LNCAP (cell line): ENCODE results near the gene COQ8A.

Experiments used
- CTCF ChIP-seq: fragments of 450-650 bp; IDR thresholded peaks from 2 replicates; pipeline ENCODE4 v1.5.1; 2017; ENCODE audit warnings: mild to moderate bottlenecking

COQ8A gene

DNA sequence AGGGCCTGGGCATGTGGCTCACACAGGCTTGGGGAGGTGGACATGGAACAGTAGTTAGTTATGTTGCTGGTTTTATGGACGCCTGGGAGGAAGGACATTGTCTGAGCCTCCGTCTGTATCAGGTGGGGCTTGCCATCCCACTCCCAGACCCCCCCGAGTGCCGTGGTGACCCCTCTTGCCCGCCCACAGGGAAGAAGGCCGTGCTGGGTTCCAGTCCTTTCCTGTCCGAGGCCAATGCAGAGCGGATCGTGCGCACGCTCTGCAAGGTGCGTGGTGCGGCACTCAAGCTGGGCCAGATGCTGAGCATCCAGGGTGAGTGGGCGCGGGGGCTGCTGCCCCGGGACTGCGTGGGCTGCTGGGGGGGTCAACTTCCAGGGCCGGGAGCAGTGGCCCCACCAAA is 41.7 kb downstream of the COQ8A start:
- TF ChIP-seq CTCF: no peak

DNA sequence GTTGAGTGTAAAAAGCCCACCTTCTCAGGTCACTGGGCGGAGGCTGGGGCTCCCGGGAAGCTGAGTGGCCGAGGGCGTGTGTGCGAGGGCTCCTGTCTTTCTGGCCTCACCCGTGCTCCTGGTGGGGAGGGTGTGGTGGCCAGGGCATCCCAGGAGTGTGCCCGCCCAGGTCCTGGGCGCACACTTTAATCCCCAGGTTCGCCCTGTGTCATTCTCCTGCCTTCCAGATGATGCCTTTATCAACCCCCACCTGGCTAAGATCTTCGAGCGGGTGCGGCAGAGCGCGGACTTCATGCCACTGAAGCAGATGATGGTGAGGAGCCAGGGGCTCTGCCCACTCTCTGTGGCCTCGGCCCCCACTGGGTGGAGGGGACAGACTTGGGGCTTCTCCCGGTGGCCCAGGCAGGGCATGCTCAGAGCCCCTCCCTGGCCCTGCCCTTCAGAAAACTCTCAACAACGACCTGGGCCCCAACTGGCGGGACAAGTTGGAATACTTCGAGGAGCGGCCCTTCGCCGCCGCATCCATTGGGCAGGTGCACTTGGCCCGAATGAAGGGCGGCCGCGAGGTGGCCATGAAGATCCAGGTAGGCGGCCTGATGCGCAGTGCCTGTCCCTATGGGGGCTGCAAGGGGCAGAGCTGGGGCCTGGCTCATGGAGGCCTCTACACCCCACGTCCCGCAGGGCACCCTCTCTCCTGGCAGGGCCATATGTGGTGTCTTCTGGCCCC is 42.5 kb downstream of the COQ8A start:
- no peak for TF ChIP-seq CTCF

DNA sequence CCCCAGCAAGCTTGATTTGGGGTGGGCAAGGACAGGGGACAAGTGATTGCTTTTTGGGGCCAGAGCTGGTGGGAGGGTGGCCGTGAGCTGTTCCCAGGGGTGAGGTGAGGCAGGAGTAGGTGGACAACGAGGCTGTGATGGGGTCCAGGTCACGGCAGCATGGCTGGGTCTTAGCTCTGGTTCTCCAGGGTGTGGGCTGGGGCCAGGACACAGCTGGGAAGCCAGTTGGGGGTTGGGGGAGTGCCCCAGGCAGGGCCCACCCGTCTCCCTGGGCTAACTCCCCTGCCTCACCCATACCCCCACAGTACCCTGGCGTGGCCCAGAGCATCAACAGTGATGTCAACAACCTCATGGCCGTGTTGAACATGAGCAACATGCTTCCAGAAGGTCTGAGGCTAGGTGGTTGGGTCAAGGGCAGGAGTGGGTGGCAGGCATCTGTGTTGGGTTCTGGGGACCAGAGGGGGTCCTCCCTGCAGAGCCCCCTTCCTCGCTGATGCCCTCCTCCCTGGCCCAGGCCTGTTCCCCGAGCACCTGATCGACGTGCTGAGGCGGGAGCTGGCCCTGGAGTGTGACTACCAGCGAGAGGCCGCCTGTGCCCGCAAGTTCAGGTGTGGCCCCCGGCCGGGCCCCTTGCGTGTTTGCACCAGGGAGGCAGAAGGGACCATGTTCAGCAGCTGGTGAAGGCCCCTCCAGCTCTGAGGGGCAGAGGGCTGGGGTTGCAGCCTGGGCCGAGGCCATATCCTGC is 43.3 kb downstream of the COQ8A start:
- TF ChIP-seq CTCF: no peak

GRCh38 chr1:226983992-226984364 is 43.9 kb downstream of the COQ8A start:
- no peak for TF ChIP-seq CTCF

DNA sequence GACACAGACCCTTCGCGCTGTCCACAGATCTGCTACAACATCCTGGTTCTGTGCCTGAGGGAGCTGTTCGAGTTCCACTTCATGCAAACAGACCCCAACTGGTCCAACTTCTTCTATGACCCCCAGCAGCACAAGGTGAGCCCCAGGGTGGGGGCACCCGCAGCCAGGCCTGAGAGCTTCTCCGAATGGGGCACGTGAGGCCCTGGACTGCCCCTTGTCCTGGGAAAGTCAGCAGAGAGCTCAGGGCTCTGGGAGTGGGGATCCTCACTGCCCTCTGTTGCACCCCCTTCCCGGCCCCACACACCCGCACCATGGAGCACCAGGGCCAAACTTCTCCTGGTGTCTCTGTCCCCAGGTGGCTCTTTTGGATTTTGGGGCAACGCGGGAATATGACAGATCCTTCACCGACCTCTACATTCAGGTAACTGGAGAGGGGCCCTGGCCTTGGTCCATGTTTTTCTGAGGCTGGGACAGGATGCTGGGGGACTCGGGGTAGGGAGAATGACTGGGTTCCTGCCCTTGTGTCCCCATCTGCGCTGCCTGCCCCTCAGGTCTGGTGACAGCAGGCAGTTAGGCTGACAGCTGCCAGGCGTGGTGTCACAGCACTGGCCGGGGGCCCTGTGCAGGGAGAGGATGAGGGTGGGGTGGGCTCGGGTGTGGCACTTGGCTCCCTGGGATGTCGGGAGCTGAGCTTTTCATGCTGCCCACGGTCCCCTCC is 44.6 kb downstream of the COQ8A start:
- TF ChIP-seq CTCF: no peak

- no peak for TF ChIP-seq CTCF
Measured at GRCh38 chr1:226985239-226985838, 45.2 kb downstream of the COQ8A start.

- TF ChIP-seq CTCF: no peak
Measured at GRCh38 chr1:226985839-226986463, 45.9 kb downstream of the COQ8A start.
